Sciatic nerve (tissue), 2 donors: ENCODE results near the gene C19orf53. TPM values are rescaled to one million over a fixed set of nuclear protein-coding genes. Genes with fewer than 3 reads are reported as not detected.
"Not testable (repeated sequence)": the region's sequence is repeated elsewhere in the genome, so short reads cannot be mapped to it uniquely, and the experiment has no call there.

Experiments used
- ATAC-seq: fragments of 200-7000 bp; cut with Tn5 transposase; one replicate; pipeline ENCODE4 v1.9.1; 2020; ENCODE audit warnings: mild to moderate bottlenecking, moderate library complexity
- DNase-seq: peaks from one replicate; pipeline ENCODE4 v3.0.0-alpha.2; 2020; ENCODE audit warnings: low spot score
- intact Hi-C: fragments of 100-400 bp; cut with DNase I; formaldehyde crosslinking; loops from one replicate; pipeline ENCODE4 v1.14.2; 2022
- total RNA-seq: library from RNA; stranded (reverse); fragmentation: NEBNext Ultra II Directional; extraction: Animal tissue kit (Norgen Biotek cat#: 25700); gene quantifications from one replicate; pipeline ENCODE4 v1.2.1, GENCODE V29; 2021
- donor health status: DM: no; HTN: no; CAD: no.
- donor health status: DM: no; HTN: no; CAD: no.

The C19orf53 gene
- total RNA-seq, 1 donor from 2014 or later = 63.0 TPM

DNA sequence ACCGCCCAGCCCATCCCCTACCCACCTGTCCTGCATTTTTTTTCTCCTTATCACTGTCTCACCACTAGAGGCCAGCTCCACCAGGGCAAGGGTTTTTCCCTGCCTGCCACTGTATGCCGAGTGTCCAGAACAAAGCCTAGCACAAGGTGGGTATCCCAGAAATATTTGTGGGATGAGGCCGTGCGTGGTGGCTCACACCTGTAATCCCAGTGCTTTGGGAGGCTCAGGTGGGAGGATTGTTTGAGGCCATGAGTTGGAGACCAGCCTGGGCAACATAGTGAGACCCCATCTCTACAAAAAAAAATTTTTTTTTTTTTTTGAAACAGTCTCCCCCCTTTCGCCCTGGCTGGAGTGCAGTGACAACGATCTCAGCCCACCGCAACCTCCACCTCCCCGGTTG, 12.8 kb upstream of the C19orf53 start:
- ATAC-seq (no peak), DNase-seq (no peak)
- intact Hi-C loops = no loop called here

DNA sequence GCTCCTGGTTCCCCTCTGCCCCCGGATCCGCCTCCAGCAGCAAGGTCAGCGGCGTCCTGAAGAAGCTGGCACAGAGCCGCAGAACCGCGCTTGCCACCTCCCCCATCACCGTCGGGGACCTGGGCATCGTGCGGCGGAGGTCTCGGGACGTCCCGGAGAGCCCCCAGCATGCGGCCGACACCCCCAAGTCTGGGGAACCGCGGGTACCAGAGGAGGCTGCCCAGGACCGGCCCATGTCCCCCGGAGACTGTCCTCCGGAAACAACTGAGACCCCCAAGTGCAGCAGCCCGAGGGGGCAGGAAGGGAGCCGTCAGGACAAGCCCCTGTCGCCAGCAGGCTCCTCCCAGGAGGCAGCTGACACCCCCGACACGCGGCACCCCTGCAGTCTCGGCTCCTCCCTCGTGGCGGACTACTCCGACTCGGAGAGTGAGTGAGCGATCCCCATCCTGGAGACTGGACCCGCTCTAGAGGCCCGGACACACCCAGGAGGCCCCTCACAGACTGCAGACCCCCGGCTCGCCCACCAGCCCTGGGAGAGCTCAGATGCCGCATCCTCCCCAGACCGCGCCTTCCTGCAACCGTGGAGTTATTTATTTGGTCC, 11.5 kb upstream of the C19orf53 start:
- intact Hi-C loops = no loop called here
- DNase-seq (no peak), ATAC-seq (no peak)

DNA sequence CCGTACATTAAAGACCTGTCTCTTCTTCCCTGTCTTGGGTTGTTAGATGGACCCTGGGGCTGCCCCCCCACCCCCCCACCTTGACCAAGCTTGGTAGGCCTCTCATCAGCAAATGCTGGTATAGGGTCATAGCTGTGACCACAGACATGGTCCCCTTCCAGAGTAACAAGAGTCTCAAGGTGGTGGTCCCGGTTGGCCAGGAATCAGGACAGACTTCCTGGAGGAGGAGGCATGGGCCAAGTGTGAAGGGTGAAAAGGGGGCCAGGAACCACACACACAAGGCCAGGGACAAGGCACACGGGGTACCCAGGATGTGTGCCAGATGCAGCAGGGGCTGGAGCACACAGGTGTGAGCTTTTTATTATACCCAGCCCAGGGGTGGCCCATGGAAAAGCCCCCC, 11.0 kb upstream of the C19orf53 start:
- peak; percentile 7 for ATAC-seq
- DNase-seq = no peak
- intact Hi-C loops = no loop called here

DNA sequence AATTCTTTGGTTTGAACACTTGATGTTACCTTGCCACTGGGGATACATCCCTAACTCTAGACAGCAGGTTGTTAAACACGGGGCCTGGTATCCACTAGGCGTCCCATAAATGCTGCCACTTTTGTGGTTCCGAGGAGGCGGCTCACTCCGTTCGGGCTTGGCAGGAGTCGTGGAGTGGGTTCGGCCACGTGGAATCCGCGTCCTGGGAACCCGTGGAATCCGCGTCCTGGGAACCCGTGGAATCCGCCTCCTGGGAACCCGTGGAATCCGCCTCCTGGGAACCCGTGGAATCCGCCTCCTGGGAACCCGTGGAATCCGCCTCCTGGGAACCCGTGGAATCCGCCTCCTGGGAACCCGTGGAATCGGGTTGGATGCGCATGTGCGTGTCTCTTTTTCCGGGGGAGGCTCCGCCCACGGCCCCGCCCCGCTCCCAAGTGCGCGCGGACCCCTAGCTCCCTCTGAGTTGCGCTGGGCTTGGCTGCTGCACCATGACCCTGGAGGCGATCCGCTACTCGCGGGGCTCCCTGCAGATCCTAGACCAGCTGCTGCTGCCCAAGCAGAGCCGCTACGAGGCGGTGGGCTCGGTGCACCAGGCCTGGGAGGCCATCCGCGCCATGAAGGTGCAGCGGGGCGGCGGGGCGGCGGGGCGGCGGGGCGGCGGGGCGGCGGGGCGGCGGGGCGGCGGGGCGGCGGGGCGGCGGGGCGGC, 10.0 kb upstream of the C19orf53 start, which contains the start of gene MRI1:
Gene MRI1, plus strand, starts transcription at position 422 of the 707 bp plus-strand sequence. Its CDS starts 67 bp downstream, at position 489.
- ATAC-seq (peak; percentile 90), DNase-seq (peak; percentile 87)
- intact Hi-C loops = no loop called here

DNA sequence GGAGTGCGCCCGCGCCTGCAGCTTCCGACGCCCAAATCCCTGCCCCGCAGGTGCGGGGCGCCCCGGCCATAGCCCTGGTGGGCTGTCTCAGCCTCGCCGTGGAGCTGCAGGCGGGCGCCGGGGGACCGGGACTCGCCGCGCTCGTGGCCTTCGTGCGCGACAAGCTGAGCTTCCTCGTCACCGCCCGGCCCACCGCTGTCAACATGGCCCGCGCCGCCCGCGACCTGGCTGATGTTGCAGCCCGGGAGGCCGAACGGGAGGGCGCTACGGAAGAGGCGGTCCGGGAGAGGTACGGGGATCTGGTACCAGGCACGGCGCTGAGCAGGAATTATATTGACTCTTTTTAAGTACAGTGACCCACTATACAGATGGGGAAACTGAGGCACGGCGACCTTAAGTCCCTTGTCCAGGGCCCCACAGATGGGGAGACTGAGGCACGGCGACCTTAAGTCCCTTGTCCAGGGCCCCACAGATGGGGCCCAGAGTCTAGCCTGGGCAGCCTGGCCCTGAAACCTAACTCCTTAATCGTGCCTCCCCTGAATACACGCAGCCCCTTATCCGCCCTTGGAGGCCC, 9.3 kb upstream of the C19orf53 start:
- intact Hi-C loops = no loop called here
- peak; percentile 5 for ATAC-seq
- no peak for DNase-seq

DNA sequence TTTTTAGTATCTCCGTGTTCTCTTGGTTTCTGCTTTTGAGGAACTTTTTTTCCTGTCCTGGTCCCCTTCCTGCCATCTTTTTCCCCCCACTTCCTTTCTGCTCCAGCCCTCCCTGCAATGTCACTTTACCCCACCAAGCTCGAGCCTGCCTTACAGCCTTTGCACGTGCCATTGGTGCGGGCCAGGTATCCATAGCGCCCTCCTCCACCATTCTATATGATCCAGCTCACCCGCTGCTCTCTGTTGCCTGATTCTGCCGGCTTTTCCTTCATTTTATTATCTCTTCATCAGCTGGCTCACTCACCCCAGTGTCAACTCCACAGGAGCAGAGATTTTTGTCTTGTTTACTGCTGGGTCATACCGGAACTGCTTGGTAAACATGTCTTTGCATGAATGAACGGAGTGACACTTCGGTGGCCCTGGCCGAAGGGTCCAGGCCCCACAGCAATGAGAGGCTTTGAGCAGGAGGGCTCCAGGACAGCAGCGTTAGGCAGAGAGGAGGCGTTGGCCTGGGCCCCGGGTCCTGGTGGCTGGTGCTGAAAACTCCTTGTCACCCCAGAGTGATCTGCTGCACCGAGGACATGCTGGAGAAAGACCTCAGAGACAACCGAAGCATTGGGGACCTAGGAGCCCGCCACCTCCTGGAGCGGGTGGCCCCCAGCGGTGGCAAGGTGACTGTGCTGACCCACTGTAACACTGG, 8.7 kb upstream of the C19orf53 start:
- ATAC-seq (no peak), DNase-seq (no peak)
- intact Hi-C loops = no loop called here

DNA sequence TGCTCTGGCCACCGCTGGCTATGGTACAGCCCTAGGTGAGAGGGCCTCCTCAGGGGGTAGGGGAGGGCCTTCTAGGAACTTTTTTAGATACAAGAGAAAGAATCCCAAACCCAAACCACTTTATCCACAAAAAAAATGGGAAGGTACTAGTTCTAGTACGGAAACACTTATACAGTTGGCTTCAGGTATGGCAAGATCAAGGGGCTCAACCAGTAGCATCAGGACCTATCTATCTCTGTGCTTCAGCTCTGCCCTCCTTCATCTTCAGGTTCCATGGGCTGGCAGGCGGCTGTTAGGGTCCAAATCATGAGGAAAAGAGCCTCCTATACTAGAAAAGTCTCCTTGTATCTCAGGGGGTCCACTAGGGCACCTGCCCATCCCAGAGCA, 8.2 kb upstream of the C19orf53 start:
- intact Hi-C loops = no loop called here
- ATAC-seq (no peak), DNase-seq (no peak)

DNA sequence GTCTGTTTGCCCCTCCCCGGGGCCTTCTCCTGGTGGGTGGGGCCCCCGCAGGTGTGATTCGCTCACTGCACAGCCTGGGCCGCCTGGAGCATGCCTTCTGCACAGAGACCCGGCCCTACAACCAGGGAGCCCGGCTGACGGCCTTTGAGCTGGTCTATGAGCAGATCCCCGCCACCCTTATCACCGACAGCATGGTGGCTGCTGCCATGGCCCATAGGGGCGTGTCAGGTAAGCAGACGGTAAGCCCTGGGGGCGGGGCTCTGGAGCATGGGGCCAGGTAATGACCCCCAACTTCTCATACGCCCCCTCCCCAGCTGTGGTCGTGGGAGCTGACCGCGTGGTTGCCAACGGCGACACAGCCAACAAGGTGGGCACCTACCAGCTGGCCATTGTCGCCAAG, 5.7 kb upstream of the C19orf53 start:
- ATAC-seq = no peak
- intact Hi-C loops = no loop called here
- DNase-seq = no peak

DNA sequence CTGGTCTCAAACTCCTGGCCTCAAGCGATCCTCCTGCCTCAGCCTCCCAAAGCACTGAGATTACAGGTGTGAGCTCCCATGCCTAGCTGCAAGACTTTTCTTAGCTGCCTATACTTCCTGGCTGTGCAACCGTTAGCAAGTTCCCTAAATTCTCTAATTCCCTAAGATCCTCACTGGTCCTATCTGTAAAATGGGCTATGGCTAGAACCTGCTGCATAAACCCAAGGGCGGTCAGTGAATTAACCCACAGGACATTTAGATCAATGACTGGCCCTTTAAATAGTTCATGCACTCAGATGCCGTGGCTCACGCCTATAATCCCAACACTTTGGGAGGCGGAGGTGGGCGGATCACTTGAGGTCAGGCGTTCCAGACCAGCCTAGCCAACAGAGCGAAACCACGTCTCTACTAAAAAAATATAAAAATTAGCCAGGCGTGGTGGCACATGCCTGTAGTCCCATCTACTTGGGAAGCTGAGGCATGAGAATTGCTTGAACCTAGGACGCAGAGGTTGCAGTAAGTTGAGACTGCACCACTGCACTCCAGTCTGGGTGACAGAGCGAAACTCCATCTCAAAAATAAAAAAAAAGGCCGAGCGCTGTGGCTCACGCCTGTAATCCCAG, 4.1 kb upstream of the C19orf53 start:
- intact Hi-C loops = no loop called here
- DNase-seq (no peak), ATAC-seq (no peak)

DNA sequence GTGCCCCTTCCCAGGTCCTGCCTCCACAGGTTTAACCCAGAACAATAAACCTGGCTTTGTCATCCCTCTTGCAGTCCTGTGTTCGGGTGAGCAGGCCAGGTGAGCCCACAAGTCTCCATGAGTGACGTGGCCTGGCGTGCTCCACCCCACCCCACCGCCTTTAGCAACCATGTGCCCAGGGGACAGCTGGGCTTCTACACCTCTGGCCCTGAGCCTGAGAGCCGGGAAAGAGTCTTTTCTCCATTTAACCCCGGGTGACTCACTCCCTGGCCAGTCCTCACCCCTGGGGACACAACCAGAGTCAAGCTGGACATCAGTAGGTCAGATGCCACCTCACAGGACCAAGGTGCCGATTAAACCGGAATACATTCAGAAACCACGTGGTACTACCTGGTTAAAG, 4.1 kb downstream of the C19orf53 start:
- no peak for DNase-seq
- intact Hi-C loops = loop anchor here (5.0 kb wide), 1 partner anchor 89 kb away; no protein-coding TSS in a partner anchor
- no peak for ATAC-seq

DNA sequence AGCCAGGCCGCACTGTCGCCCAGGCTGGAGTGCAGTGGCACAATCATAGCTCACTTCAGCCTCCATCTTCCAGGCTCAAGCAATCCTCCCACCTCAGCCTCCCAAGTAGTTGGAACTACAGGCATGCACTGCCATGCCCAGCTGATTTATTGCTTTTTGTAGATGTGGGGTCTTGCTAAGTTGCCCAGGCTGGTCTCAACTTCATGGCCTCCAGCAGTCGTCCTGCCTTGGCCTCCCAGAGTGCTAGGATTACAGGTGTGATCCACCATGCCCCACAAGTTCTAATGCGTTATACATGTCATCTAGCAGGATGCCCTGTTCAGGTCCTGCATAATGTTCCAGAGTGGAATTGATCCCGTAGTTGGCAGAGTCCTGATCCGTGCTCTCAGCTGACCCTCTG, 4.6 kb downstream of the C19orf53 start:
- ATAC-seq = no peak
- no peak for DNase-seq
- intact Hi-C loops = loop anchor here (5.0 kb wide), 1 partner anchor 88 kb away; no protein-coding TSS in a partner anchor

DNA sequence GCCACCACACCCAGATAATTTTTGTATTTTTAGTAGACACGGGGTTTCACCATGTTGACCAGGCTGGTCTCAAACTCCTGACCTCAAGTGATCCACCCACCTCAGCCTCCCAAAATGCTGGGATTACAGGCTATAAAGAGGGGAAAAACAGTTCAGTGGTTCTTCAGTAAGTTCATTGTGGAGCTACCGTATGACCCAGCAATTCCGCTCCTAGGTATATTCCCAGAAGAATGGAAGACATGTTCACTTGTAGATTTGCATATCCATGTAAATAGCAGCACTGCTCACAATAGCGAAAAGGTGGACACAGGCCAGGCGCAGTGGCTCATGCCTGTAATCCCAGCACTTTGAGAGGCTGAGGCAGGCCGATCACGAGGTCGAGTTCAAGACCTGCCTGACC, 5.5 kb downstream of the C19orf53 start:
- not testable (repeated sequence) for DNase-seq, ATAC-seq
- intact Hi-C loops = loop anchor here (5.0 kb wide), 1 partner anchor 88 kb away; no protein-coding TSS in a partner anchor

DNA sequence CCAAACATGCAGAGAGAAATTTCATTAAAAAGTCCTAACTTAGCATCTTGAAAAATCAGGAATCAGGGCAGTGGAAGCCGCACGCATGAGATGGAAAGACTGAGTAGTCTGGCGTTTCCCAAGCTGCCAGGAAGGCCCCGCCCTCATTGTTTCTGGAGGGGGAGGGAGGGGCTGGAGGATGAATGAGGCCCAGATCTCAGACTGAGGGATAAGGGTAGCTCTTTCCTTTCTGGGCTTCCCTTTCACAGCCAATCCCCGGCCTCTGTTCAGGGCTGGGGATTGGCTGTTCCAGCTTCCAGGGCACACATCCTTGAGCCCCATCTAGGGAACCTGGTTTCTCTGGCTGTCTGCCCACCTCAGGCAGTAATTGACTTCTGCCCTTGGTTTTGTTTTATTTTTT, 7.3 kb downstream of the C19orf53 start:
- ATAC-seq (peak; percentile 89), DNase-seq (peak; percentile 86)
- intact Hi-C loops = no loop called here

DNA sequence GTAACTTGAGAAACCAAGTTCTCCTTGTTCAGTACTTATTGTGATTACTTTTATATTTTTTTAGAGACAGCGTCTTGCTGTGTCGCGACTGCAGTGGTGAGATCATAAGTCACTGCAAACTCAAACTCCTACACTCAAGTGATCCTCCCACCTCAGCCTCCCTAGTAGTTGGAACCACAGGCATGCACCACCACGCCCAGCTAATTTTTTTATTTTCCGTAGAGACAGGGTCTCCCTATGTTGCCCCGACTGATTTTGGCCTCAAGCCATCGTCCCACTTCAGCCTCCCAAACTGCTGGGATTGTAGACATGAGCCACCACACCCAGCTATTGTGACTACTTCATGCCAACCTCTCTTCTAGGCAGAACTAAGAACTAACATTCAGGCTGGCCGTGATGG, 8.3 kb downstream of the C19orf53 start:
- intact Hi-C loops = no loop called here
- no peak for DNase-seq
- no peak for ATAC-seq

DNA sequence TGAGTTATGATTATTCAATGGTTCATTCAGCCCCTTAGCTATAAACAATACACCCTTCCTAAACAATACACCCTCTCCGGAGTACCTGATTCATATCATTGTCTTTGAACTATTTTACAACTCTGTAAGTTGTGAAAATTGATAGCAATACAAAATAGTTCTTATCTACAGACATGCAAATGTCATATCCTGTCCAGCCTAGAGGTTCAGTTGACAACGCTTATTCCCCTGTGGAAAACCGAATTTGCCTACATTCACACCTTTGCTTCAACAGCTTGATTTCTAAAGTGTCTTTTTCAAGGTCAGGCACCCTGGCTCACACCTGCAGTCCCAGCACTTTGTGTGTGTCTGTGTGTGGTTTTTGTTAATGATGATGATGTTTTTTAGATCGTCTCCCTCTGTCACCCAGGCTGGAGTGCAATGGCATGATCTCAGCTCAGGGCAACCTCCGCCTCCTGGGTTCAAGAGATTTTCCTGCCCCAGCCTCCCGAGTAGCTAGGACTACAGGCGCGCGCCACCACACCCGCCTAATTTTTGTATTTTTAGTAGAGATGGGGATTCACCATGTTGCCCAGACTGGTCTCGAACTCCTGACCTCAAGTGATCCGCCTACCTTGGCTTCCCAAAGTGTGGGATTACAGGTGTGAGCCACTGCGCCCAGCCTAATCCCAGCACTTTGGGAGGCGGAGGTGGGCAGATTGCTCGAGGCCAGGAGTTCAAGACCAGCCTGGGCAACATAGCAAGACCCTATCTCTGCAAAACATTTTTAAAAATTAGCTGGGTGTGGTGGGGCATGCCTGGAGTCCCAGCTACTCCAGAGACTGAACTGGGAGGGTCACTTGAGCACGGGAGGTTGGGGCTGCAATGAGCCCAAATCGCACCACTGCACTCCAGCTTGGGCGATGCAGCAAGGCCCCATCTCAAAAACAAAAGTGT, 9.6 kb downstream of the C19orf53 start:
- no peak for ATAC-seq
- DNase-seq = no peak
- intact Hi-C loops = no loop called here

DNA sequence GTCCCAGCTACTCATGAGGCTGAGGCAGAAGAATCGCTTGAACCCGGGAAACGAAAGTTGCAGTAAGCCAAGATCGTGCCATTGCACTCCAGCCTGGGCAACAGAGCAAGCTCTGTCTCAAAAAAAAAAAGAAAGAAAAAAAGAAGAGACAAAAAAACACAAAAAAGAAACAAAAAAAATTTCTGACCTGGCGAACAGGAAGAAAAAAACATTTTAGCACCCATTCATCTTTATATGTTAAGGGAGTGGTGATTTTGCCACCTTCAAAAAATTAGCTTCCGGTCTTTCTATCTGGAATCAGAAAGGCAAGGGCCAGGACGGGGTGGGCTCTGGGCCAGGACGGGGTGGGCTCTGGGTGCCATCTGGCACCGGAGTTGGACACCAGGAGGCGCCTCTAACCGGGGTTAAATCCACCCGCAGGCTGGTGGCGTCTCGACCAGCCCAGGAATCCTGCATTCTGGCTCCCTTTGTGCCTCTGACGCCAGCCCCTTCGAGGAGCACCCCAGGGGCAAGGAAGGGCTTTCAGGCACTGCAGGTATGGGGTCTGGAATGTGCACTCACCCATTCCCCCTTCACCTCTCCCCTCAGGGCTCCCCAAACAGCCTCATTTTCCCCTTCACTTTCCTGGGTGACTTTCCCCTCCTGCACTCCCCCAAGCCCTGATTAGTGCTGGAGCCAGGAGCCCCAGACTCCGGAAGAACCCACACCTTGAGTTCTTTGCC, 10.6 kb downstream of the C19orf53 start:
- DNase-seq = peak; percentile 87
- intact Hi-C loops = no loop called here
- ATAC-seq = peak; percentile 62

DNA sequence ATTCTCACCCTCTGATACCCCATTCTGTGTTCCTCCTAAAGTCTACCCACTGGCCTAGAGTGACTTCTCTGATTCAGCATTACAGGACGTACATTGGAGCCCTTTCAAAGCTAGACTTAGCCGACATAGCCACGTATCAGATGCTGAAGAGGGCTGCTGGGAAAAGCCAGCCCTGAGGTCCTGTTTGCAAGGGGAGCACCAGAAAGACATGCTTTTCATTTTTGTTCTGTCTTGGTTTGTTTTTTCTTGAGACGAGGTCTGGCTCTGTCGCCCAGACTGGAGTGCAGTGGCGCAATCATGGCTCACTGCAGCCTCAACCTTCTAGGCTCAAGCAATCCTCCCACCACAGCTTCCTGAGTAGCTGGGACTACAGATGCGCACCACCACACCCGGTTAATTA, 14.7 kb downstream of the C19orf53 start:
- intact Hi-C loops = no loop called here

DNA sequence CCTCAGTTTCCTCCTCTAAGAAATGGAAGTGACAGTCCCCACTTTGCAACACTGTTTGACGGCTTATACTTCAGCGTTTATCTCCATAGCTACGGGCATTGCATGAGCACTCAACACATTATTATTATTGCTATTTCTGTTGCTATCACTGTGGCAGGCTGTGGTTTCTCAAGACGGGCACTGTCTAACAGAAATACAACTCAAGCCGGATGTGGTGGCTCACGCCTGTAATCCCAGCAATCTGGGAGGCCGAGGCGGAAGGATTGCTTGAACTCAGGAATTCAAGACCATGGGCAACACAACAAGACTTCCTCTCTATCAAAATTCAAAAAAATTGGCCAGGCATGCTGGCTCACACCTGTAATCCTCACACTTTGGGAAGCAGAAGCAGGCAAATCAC, 16.1 kb downstream of the C19orf53 start:
- ATAC-seq = no peak
- no peak for DNase-seq
- intact Hi-C loops = no loop called here

More for the DNA sequence above, 14.7 kb downstream of the C19orf53 start:
- ATAC-seq = no peak
- no peak for DNase-seq
